GM19099 (cell line): ENCODE results near the gene IGFBP5.

Experiments
- POLR2A ChIP-seq: IDR thresholded peaks from 3 replicates; pipeline ENCODE4 v1.6.1; 2011; ENCODE audit warnings: low read depth; ENCODE audit not compliant: insufficient read length; ENCODE audit errors: extremely low read depth

IGFBP5 gene

GRCh38 chr2:216681683-216682082 lies 13.7 kb downstream of the IGFBP5 start:
- no peak for TF ChIP-seq POLR2A

- TF ChIP-seq POLR2A, result no peak
Measured at GRCh38 chr2:216680951-216681629, 14.3 kb downstream of the IGFBP5 start.

GRCh38 chr2:216679658-216680024 lies 15.7 kb downstream of the IGFBP5 start:
- TF ChIP-seq POLR2A, result no peak

GRCh38 chr2:216678813-216679657 lies 16.3 kb downstream of the IGFBP5 start:
- TF ChIP-seq POLR2A, result no peak

- TF ChIP-seq POLR2A, result no peak
Measured at GRCh38 chr2:216678098-216678465, 17.3 kb downstream of the IGFBP5 start.

GRCh38 chr2:216677439-216678097 lies 17.8 kb downstream of the IGFBP5 start:
- TF ChIP-seq POLR2A, result no peak

- TF ChIP-seq POLR2A, result no peak
Measured at GRCh38 chr2:216676630-216677029, 18.7 kb downstream of the IGFBP5 start.

- no peak for TF ChIP-seq POLR2A
Measured at GRCh38 chr2:216674376-216674775, 21.0 kb downstream of the IGFBP5 start.

GRCh38 chr2:216673609-216674008 lies 21.7 kb downstream of the IGFBP5 start:
- TF ChIP-seq POLR2A, result no peak

- TF ChIP-seq POLR2A, result no peak
Measured at GRCh38 chr2:216673021-216673420, 22.3 kb downstream of the IGFBP5 start.

- TF ChIP-seq POLR2A, result no peak
Measured at GRCh38 chr2:216672466-216672865, 22.9 kb downstream of the IGFBP5 start.

GRCh38 chr2:216671791-216672343 lies 23.5 kb downstream of the IGFBP5 start:
- no peak for TF ChIP-seq POLR2A

GRCh38 chr2:216671081-216671411 lies 24.3 kb downstream of the IGFBP5 start:
- no peak for TF ChIP-seq POLR2A

GRCh38 chr2:216670266-216671080 lies 24.9 kb downstream of the IGFBP5 start:
- no peak for TF ChIP-seq POLR2A
